Hepatocyte (in vitro differentiated cells): ENCODE measurements around the gene CDK14.

Source experiments
- EZH2 ChIP-seq: fragments of 200-600 bp; sonication (generic); IDR thresholded peaks from 2 replicates; pipeline ENCODE4 v1.6.1; 2016; ENCODE audit warnings: antibody characterized with exemption, mild to moderate bottlenecking, borderline replicate concordance
- TF ChIP-seq, protein P1 (sequence below): fragments of 200-600 bp; sonication (generic); IDR thresholded peaks from 2 replicates; pipeline ENCODE4 v1.5.1; 2016; ENCODE audit warnings: antibody characterized with exemption, mild to moderate bottlenecking; ENCODE audit not compliant: poor library complexity

DNA sequence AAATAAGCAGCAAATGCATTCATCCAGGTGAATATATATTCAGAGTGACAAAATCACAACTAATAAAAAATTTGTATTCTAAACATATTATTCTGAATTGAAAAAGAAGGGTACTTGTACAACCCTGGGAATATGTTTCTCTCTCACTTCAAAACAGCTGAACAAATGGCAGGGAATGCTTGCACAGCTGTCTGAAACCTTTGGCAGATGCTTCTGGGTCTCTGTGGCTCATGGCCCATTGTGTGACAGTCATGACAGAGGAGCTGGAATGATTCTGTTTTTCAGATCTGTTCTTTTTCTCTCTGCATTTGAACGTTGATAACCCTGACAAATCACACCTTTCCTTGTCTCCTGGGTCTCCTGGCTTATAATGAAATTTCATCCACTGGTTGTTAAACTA, 392.4 kb downstream of the CDK14 start:
- TF ChIP-seq, protein P1, sequence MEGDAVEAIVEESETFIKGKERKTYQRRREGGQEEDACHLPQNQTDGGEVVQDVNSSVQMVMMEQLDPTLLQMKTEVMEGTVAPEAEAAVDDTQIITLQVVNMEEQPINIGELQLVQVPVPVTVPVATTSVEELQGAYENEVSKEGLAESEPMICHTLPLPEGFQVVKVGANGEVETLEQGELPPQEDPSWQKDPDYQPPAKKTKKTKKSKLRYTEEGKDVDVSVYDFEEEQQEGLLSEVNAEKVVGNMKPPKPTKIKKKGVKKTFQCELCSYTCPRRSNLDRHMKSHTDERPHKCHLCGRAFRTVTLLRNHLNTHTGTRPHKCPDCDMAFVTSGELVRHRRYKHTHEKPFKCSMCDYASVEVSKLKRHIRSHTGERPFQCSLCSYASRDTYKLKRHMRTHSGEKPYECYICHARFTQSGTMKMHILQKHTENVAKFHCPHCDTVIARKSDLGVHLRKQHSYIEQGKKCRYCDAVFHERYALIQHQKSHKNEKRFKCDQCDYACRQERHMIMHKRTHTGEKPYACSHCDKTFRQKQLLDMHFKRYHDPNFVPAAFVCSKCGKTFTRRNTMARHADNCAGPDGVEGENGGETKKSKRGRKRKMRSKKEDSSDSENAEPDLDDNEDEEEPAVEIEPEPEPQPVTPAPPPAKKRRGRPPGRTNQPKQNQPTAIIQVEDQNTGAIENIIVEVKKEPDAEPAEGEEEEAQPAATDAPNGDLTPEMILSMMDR, result no peak
- no peak for TF ChIP-seq EZH2
